IPS-15b (cell line): ENCODE data around the gene CTNNBIP1.

Source experiments
- H3K27me3 ChIP-seq: one replicate; pipeline ENCODE4 v1.6.1; 2013; ENCODE audit warnings: low read length; ENCODE audit not compliant: control insufficient read depth, insufficient read depth
- H3K36me3 ChIP-seq: one replicate; pipeline ENCODE4 v1.6.1; 2013; ENCODE audit warnings: low read length; ENCODE audit not compliant: control insufficient read depth, insufficient read depth
- H3K4me1 ChIP-seq: one replicate; pipeline ENCODE4 v1.6.1; 2013; ENCODE audit warnings: mild to moderate bottlenecking, low read length; ENCODE audit not compliant: control insufficient read depth, insufficient read depth
- H3K4me3 ChIP-seq: one replicate; pipeline ENCODE4 v1.5.1; 2013; ENCODE audit warnings: low read depth, low read length
- H3K9ac ChIP-seq: one replicate; pipeline ENCODE4 v1.6.1; 2013; ENCODE audit warnings: low read depth, mild to moderate bottlenecking, low read length
- H3K9me3 ChIP-seq: one replicate; pipeline ENCODE4 v1.6.1; 2013; ENCODE audit warnings: mild to moderate bottlenecking, low read length; ENCODE audit not compliant: control insufficient read depth, insufficient read depth

Gene CTNNBIP1

GRCh38 chr1:9902060-9902452 is 8.0 kb downstream of the CTNNBIP1 start:
- Histone ChIP-seq H3K4me3 (no peak overlapping the region), H3K9me3 (no peaks in the 10 kb centered on the region), H3K36me3 (peaks cover 2% of the 10 kb centered on the region), H3K9ac (no peak overlapping the region), H3K27me3 (no peaks in the 10 kb centered on the region), H3K4me1 (no peaks in the 10 kb centered on the region)

DNA sequence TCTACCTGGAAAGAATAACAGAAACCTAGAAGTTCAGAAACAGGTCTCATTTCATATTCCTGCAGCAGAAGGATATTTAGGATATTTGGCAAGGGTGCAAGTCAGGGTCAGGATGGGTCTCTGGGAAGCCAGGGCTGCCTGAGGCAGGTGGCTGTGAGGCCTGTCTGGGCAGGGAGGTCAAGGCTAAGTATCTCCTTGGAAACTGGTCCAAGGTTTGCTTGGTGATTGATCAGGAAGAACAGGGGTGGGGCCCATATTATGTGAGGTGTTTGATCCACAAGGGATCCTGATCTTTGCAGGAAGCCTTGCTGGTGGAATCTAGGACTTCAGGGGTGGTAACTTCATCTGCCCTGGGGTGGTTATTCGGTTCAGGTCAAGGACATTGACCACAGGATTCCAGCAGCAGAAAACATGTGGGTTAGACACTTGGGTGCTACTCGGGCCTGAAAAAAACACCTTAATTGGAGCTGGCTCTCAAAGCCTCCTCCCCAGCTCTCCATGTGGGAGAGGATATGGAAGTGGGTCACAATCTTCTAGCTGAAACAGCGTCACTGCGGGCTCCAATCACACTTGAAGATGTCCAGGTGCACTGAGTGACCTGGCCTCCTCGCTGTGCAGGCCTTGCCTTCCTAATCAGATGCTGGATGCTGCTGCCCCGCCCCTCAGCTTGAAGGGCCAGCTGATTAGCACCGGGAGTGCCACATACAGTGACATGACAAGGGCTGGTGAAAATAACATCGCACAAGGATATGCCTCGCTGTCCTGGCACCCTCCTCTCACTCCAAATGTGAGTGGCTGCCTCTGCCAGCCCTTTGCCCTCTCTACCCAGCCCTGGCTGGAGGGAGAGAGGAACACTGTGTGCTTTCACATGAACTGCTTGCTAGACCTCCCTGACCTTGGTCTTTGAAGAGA is 8.7 kb downstream of the CTNNBIP1 start:
- Histone ChIP-seq H3K9ac (no peak overlapping the region), H3K4me3 (no peak overlapping the region), H3K9me3 (no peaks in the 10 kb centered on the region), H3K36me3 (peaks cover 2% of the 10 kb centered on the region), H3K27me3 (no peaks in the 10 kb centered on the region), H3K4me1 (no peaks in the 10 kb centered on the region)

DNA sequence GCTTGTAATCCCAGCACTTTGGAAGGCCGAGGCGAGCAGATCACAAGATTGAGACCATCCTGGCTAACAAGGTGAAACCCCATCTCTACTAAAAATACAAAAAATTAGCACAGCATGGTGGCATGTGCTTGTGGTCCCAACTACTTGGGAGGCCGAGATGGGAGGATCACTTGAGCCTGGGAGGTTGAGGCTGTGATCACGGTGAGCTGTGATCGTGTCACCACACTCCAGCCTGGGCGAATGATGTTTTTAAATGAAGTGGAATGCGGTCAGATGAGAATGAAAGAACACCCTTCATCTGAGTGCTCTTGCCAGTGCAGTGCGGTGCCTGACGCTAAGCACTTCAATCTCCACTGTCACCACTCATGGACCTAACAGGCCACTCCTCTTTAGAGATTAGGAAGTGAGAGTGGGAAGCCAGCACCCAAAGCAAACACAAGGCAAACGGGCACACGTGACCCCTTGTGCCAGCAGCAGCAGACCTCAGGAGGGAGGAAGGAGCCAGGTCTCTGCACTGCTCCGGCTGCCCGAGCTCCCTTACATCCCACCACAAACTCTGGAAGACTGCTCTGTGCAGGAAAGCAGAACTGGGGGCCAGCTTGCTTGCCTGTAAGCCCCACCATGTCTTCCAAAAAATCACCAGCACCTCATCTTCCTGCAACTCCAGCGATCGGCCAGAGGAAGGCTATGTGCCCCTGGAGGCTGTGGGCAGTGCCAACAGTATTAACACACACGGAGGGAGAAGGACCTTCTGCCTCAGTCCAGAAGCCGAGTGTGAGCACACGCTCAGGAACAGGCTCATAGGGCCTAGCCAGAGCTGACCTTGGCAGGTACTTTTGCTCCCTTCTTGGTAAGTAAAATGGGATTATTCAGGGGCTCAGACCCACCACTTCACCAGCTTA is 9.7 kb downstream of the CTNNBIP1 start:
- no peak overlapping the region for H3K9ac ChIP-seq
- peaks cover 2% of the 10 kb centered on the region for H3K36me3 ChIP-seq
- no peak overlapping the region for H3K4me3 ChIP-seq
- H3K4me1 ChIP-seq, result no peaks in the 10 kb centered on the region
- no peaks in the 10 kb centered on the region for H3K27me3 ChIP-seq
- H3K9me3 ChIP-seq, result no peaks in the 10 kb centered on the region

GRCh38 chr1:9894115-9894514 is 16.0 kb downstream of the CTNNBIP1 start:
- Histone ChIP-seq H3K4me3 (no peak overlapping the region), H3K36me3 (no peaks in the 10 kb centered on the region), H3K9me3 (no peaks in the 10 kb centered on the region), H3K27me3 (no peaks in the 10 kb centered on the region), H3K9ac (no peak overlapping the region), H3K4me1 (peaks cover 13% of the 10 kb centered on the region)

DNA sequence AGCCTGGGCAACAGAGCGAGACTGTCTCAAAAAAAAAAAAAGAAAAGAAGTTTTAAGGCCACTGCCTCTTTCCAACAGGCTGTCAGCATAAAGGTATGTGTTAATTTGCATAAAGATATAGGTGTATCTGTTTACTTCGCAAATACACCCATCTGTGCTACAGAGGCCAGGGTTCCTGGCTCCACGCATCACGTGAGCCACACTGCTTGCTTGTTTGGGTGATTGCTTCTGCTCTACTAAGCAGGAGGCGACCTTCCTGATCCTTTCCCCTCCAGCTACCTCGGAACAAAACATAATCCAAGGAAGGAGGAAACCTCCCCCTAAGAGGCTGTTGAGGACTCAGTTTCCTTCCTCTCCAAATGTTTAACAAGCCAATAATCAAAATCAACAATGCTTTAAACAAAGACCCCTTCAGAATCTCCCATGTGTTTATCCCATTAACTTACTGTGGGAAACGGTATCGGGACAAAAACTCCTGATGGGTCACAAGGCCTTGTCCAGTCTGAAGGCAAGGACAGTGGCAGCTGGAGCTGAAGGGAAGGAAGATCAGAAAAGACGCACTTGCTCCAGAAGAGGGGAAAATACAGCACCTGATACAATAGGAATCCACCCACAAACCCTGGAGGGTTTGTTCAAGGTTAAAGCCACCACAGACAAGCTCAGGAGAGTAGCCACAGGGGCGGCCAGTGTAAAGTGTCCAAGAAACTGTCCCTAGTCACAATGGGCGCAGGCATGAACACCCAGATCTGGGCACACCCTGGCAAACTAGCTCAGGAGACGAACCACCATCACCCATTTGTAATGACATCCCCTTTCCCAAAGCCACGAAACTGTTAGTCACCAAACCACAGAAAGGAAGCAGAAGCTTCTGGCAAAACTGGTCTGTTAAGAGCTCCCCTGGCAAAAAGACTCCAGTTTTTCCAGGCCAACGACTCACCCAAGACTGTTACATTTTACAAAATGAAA is 17.2 kb downstream of the CTNNBIP1 start:
- no peaks in the 10 kb centered on the region for H3K9me3 ChIP-seq
- H3K4me3 ChIP-seq, result no peak overlapping the region
- no peak overlapping the region for H3K9ac ChIP-seq
- no peaks in the 10 kb centered on the region for H3K27me3 ChIP-seq
- no peaks in the 10 kb centered on the region for H3K36me3 ChIP-seq
- H3K4me1 ChIP-seq, result peaks cover 13% of the 10 kb centered on the region

- peaks cover 15% of the 10 kb centered on the region for H3K4me1 ChIP-seq
- no peak overlapping the region for H3K9ac ChIP-seq
- H3K4me3 ChIP-seq, result no peak overlapping the region
- no peaks in the 10 kb centered on the region for H3K36me3 ChIP-seq
- H3K27me3 ChIP-seq, result no peaks in the 10 kb centered on the region
- no peaks in the 10 kb centered on the region for H3K9me3 ChIP-seq
These were observed 18.9 kb downstream of the CTNNBIP1 start for GRCh38 chr1:9891207-9891606.

DNA sequence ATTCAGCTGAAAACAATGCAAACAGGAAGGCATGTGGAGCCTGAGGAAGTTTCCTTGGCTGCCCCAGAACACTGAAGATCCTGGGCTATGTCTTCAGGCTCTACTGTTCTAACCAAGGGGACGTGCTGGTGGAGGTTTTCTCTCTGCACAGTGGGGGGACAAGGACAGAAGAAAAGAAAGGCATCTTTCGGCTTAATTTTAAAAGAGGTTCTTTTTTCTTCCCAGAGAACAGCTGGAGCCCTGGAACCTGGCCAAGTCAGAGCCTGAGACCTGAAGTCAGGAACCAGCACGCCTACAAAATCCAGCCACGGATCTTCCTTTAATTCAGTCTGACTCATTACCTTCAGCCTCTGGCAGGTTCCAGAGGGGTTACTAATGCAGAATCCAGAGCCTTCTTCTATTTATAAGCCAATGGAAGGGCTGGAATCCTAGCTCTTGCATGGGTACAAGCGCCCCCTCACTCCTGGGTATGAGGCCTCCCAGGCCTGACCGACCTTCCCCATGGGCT is 19.8 kb downstream of the CTNNBIP1 start:
- Histone ChIP-seq H3K4me3 (no peak overlapping the region), H3K36me3 (no peaks in the 10 kb centered on the region), H3K27me3 (no peaks in the 10 kb centered on the region), H3K4me1 (peaks cover 15% of the 10 kb centered on the region), H3K9me3 (no peaks in the 10 kb centered on the region), H3K9ac (peak overlapping the region; percentile 37)

- peaks cover 15% of the 10 kb centered on the region for H3K4me1 ChIP-seq
- H3K9ac ChIP-seq, result peak overlapping the region; percentile 54
- H3K9me3 ChIP-seq, result no peaks in the 10 kb centered on the region
- H3K27me3 ChIP-seq, result no peaks in the 10 kb centered on the region
- no peak overlapping the region for H3K4me3 ChIP-seq
- H3K36me3 ChIP-seq, result no peaks in the 10 kb centered on the region
These were observed 20.7 kb downstream of the CTNNBIP1 start for GRCh38 chr1:9889411-9889810.

DNA sequence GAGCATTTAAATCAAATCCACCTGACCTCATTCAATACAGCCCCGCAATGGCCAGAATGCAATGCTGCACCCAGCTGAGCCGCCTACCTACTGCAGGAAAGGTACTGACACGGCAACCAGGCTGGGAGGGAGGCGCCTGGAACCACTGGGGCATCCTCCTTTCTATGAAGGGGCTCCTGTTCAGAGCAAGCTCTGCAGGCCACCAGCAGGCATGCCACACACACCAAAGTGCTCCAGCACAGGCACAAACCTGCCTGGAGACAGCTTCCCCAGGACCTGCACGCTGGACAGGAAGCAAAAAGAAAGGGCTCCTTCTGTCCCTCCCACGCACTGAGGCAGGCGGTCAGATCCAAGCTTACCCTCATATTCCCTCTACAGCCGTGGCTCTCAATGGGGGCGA is 21.2 kb downstream of the CTNNBIP1 start:
- Histone ChIP-seq H3K4me1 (peaks cover 15% of the 10 kb centered on the region), H3K36me3 (no peaks in the 10 kb centered on the region), H3K9ac (peak overlapping the region; percentile 54), H3K9me3 (no peaks in the 10 kb centered on the region), H3K4me3 (no peak overlapping the region), H3K27me3 (no peaks in the 10 kb centered on the region)

- no peak overlapping the region for H3K9ac ChIP-seq
- no peaks in the 10 kb centered on the region for H3K27me3 ChIP-seq
- no peaks in the 10 kb centered on the region for H3K9me3 ChIP-seq
- peaks cover 15% of the 10 kb centered on the region for H3K4me1 ChIP-seq
- H3K4me3 ChIP-seq, result no peak overlapping the region
- H3K36me3 ChIP-seq, result no peaks in the 10 kb centered on the region
These were observed 23.0 kb downstream of the CTNNBIP1 start for GRCh38 chr1:9887070-9887469.
